Measurements from ENCODE around the gene SEMA7A. TPM values are rescaled to one million over a fixed set of nuclear protein-coding genes. Genes with fewer than 3 reads are reported as not detected.

SEMA7A gene
- total and polyA plus RNA-seq, 4 donors, result 4.2 to 15.0 (median 6.8) TPM

GRCh38 chr15:74470631-74471395, 37.1 kb upstream of the SEMA7A start:
- DNase-seq (no peak), ATAC-seq (ENCODE audit: insufficient read depth, low FRiP score) (no peak)
- TF ChIP-seq CTCF (IDR thresholded peaks at IDR 0.05; ENCODE audit: control extremely low read depth, extremely low read depth), result no peak
- Histone ChIP-seq H3K4me3 (no peak overlapping the region), H3K4me1 (ENCODE audit: control insufficient read depth in 5 of 5, insufficient read depth in 5 of 5, low read length in 5 of 5) (no peaks in the 10 kb centered on the region), H3K27ac (ENCODE audit: low read depth in 1 of 2, low read length in 1 of 2) (no peak overlapping the region), H3K27me3 (ENCODE audit: control insufficient read depth in 3 of 3, insufficient read depth in 3 of 3, low read length in 2 of 3) (no peaks in the 10 kb centered on the region), H3K9ac (ENCODE audit: insufficient read depth in 1 of 2, low read length in 2 of 2) (no peak overlapping the region), H3K9me3 (ENCODE audit: control insufficient read depth in 4 of 4, insufficient read depth in 3 of 4, low read length in 3 of 4) (no peaks in the 10 kb centered on the region), H3K36me3 (ENCODE audit: control insufficient read depth in 4 of 4, insufficient read depth in 4 of 4, low read length in 4 of 4) (peaks cover 0 to 5% (median 3%) of the 10 kb centered on the region in 4 donors)
- WGBS, 2 donors, result 84 to 91% methylated on average over 12 of the region's 12 CpGs

GRCh38 chr15:74468341-74469032, 34.7 kb upstream of the SEMA7A start:
- DNase-seq (no peak), ATAC-seq (ENCODE audit: insufficient read depth, low FRiP score) (no peak)
- H3K9ac ChIP-seq (ENCODE audit: insufficient read depth in 1 of 2, low read length in 2 of 2), result no peak overlapping the region
- no peaks in the 10 kb centered on the region for H3K4me1 ChIP-seq (ENCODE audit: control insufficient read depth in 5 of 5, insufficient read depth in 5 of 5, low read length in 5 of 5)
- H3K27ac ChIP-seq (ENCODE audit: low read depth in 1 of 2, low read length in 1 of 2), result no peak overlapping the region
- no peaks in the 10 kb centered on the region for H3K27me3 ChIP-seq (ENCODE audit: control insufficient read depth in 3 of 3, insufficient read depth in 3 of 3, low read length in 2 of 3)
- TF ChIP-seq CTCF (IDR thresholded peaks at IDR 0.05; ENCODE audit: control extremely low read depth, extremely low read depth), result no peak
- no peaks in the 10 kb centered on the region for H3K9me3 ChIP-seq (ENCODE audit: control insufficient read depth in 4 of 4, insufficient read depth in 3 of 4, low read length in 3 of 4)
- WGBS, 2 donors, result 92 to 96% methylated on average over 6 of the region's 6 CpGs
- H3K36me3 ChIP-seq (ENCODE audit: control insufficient read depth in 4 of 4, insufficient read depth in 4 of 4, low read length in 4 of 4), result peaks cover 0 to 4% (median 0%) of the 10 kb centered on the region in 4 donors
- no peak overlapping the region for H3K4me3 ChIP-seq

- H3K27me3 ChIP-seq (ENCODE audit: control insufficient read depth in 3 of 3, insufficient read depth in 3 of 3, low read length in 2 of 3), result no peaks in the 10 kb centered on the region
- no peak for DNase-seq
- no peak overlapping the region for H3K4me3 ChIP-seq
- H3K36me3 ChIP-seq (ENCODE audit: control insufficient read depth in 4 of 4, insufficient read depth in 4 of 4, low read length in 4 of 4), result peaks cover 0 to 4% (median 0%) of the 10 kb centered on the region in 4 donors
- 100% methylated on average over 1 of the region's 1 CpG for WGBS, 2 donors
- H3K9ac ChIP-seq (ENCODE audit: insufficient read depth in 1 of 2, low read length in 2 of 2), result no peak overlapping the region
- TF ChIP-seq CTCF (IDR thresholded peaks at IDR 0.05; ENCODE audit: control extremely low read depth, extremely low read depth), result no peak
- H3K27ac ChIP-seq (ENCODE audit: low read depth in 1 of 2, low read length in 1 of 2), result no peak overlapping the region
- peaks cover 0 to 15% (median 0%) of the 10 kb centered on the region in 5 donors for H3K4me1 ChIP-seq (ENCODE audit: control insufficient read depth in 5 of 5, insufficient read depth in 5 of 5, low read length in 5 of 5)
- ATAC-seq (ENCODE audit: insufficient read depth, low FRiP score), result no peak
- H3K9me3 ChIP-seq (ENCODE audit: control insufficient read depth in 4 of 4, insufficient read depth in 3 of 4, low read length in 3 of 4), result no peaks in the 10 kb centered on the region
These were observed 32.8 kb upstream of the SEMA7A start for GRCh38 chr15:74466570-74466969.
